HEK293 (cell line): ENCODE results near the gene CD55.

Experiments
- CTCF ChIA-PET: fragments of 350-600 bp; formaldehyde crosslinking; extraction: SDS; loops from one replicate; lab custom pipeline; 2021; ENCODE audit warnings: antibody characterized with exemption; lab: Yijun Ruan, JAX
- POLR2A ChIA-PET: fragments of 300-600 bp; formaldehyde crosslinking; extraction: SDS; loops from one replicate; lab custom pipeline; 2020; ENCODE audit warnings: antibody characterized with exemption, inconsistent platforms; lab: Yijun Ruan, JAX
- H3K27ac ChIP-seq: fragments of 200-500 bp; sonication (Bioruptor generic); 2 replicates; pipeline ENCODE4 v1.5.1; 2014; ENCODE audit warnings: low read depth, low read length, control low read depth, inconsistent platforms; ENCODE audit errors: extremely low read depth
- H3K36me3 ChIP-seq, 2 experiments: fragments of 200-500 bp in 1 of 2; sonication (Bioruptor generic) in 1 of 2; 1 replicate in 1 of 2; 2 replicates in 1 of 2; pipeline ENCODE4 v1.5.1; 2014 to 2017; ENCODE audit warnings: inconsistent platforms in 2 of 2, low read length in 2 of 2; ENCODE audit not compliant: control insufficient read depth in 2 of 2, insufficient read depth in 1 of 2
- H3K4me1 ChIP-seq: fragments of 200-500 bp; sonication (Bioruptor generic); 2 replicates; pipeline ENCODE4 v1.5.1; 2014; ENCODE audit warnings: mild to moderate bottlenecking, low read length, inconsistent platforms; ENCODE audit not compliant: control insufficient read depth, insufficient read depth
- H3K4me3 ChIP-seq: 2 replicates; pipeline ENCODE4 v1.5.1; 2011; ENCODE audit warnings: low read depth, mild to moderate bottlenecking, control low read depth, low read length, moderate library complexity
- H3K9me3 ChIP-seq: fragments of 200-500 bp; sonication (Bioruptor generic); 2 replicates; pipeline ENCODE4 v1.5.1; 2014; ENCODE audit warnings: low read depth, low read length, inconsistent platforms; ENCODE audit not compliant: control insufficient read depth, insufficient read depth
- BCL11A ChIP-seq: fragments of 450-650 bp; formaldehyde crosslinking; IDR thresholded peaks from 2 replicates; pipeline ENCODE4 v1.5.1; 2016; ENCODE audit warnings: low read depth, missing biosample characterization, missing genetic modification characterization
- BCL11B ChIP-seq: fragments of 450-650 bp; formaldehyde crosslinking; IDR thresholded peaks from 2 replicates; pipeline ENCODE4 v1.5.1; 2016; ENCODE audit warnings: low read depth, missing biosample characterization, missing genetic modification characterization
- BCL6B ChIP-seq: fragments of 450-650 bp; formaldehyde crosslinking; IDR thresholded peaks from 2 replicates; pipeline ENCODE4 v1.5.1; 2017; ENCODE audit warnings: missing biosample characterization, missing genetic modification characterization
- CTCF ChIP-seq: fragments of 450-650 bp; formaldehyde crosslinking; IDR thresholded peaks from 2 replicates; pipeline ENCODE4 v1.5.1; 2016; ENCODE audit warnings: missing biosample characterization, missing genetic modification characterization
- IKZF3 ChIP-seq: fragments of 450-650 bp; IDR thresholded peaks from 2 replicates; pipeline ENCODE4 v1.5.0; 2018; ENCODE audit warnings: missing biosample characterization, mild to moderate bottlenecking, missing genetic modification characterization, moderate library complexity
- KLF16 ChIP-seq: fragments of 450-650 bp; formaldehyde crosslinking; IDR thresholded peaks from 2 replicates; pipeline ENCODE4 v1.5.1; 2017; ENCODE audit warnings: missing biosample characterization, missing genetic modification characterization
- PRDM2 ChIP-seq: fragments of 450-650 bp; formaldehyde crosslinking; IDR thresholded peaks from 2 replicates; pipeline ENCODE4 v1.5.1; 2016; ENCODE audit warnings: missing biosample characterization, missing genetic modification characterization, borderline replicate concordance
- ZNF112 ChIP-seq: fragments of 450-650 bp; formaldehyde crosslinking; IDR thresholded peaks from 2 replicates; pipeline ENCODE4 v1.5.0; 2017; ENCODE audit warnings: missing biosample characterization, missing genetic modification characterization
- ZNF146 ChIP-seq: fragments of 450-650 bp; formaldehyde crosslinking; IDR thresholded peaks from 2 replicates; pipeline ENCODE4 v1.5.1; 2016; ENCODE audit warnings: missing biosample characterization, missing genetic modification characterization
- ZNF157 ChIP-seq: fragments of 450-650 bp; formaldehyde crosslinking; IDR thresholded peaks from 2 replicates; pipeline ENCODE4 v1.5.1; 2016; ENCODE audit warnings: missing biosample characterization, missing genetic modification characterization
- ZNF266 ChIP-seq: fragments of 450-650 bp; formaldehyde crosslinking; IDR thresholded peaks from 2 replicates; pipeline ENCODE4 v1.5.1; 2016; ENCODE audit warnings: missing biosample characterization, missing genetic modification characterization, low read depth
- ZNF280D ChIP-seq: fragments of 450-650 bp; formaldehyde crosslinking; IDR thresholded peaks from 2 replicates; pipeline ENCODE4 v1.5.1; 2016; ENCODE audit warnings: missing biosample characterization, missing genetic modification characterization
- ZNF341 ChIP-seq: fragments of 450-650 bp; formaldehyde crosslinking; IDR thresholded peaks from 2 replicates; pipeline ENCODE4; 2016; ENCODE audit warnings: low read depth, missing biosample characterization, missing genetic modification characterization
- ZNF423 ChIP-seq: fragments of 450-650 bp; formaldehyde crosslinking; IDR thresholded peaks from 2 replicates; pipeline ENCODE4 v1.5.1; 2016; ENCODE audit warnings: missing biosample characterization, missing genetic modification characterization
- ZNF48 ChIP-seq: fragments of 450-650 bp; formaldehyde crosslinking; IDR thresholded peaks from 2 replicates; pipeline ENCODE4 v1.5.1; 2016; ENCODE audit warnings: missing biosample characterization, missing genetic modification characterization
- ZNF670 ChIP-seq: fragments of 450-650 bp; formaldehyde crosslinking; IDR thresholded peaks from 2 replicates; pipeline ENCODE4 v1.5.1; 2016; ENCODE audit warnings: missing biosample characterization, missing genetic modification characterization, low read depth
- ZNF704 ChIP-seq: fragments of 450-650 bp; formaldehyde crosslinking; IDR thresholded peaks from 2 replicates; pipeline ENCODE4 v1.5.1; 2016; ENCODE audit warnings: missing biosample characterization, missing genetic modification characterization
- ZNF76 ChIP-seq: fragments of 450-650 bp; formaldehyde crosslinking; IDR thresholded peaks from 2 replicates; pipeline ENCODE4; 2016; ENCODE audit warnings: low read depth, missing biosample characterization, missing genetic modification characterization, borderline replicate concordance

CD55 gene

GRCh38 chr1:207393610-207394009 lies 72.1 kb downstream of the CD55 start (continued):
- TF ChIP-seq CTCF (no peak), ZNF266 (tag by site-specific recombination) (no peak), IKZF3 (tag by site-specific recombination) (no peak), PRDM2 (tag by site-specific recombination) (no peak)

GRCh38 chr1:207396168-207396746 lies 74.8 kb downstream of the CD55 start:
- CTCF ChIA-PET, result interaction anchor here (1.1 kb wide), 1 partner anchor 8 kb away, joined by 3 read pairs; no protein-coding TSS in a partner anchor
- H3K36me3 ChIP-seq, result no peaks in the 10 kb centered on the region
- no peaks in the 10 kb centered on the region for H3K4me1 ChIP-seq
- POLR2A ChIA-PET, result no interaction called here
- H3K9me3 ChIP-seq, result no peaks in the 10 kb centered on the region
- TF ChIP-seq BCL11A (tag by site-specific recombination) (no peak), ZNF704 (tag by site-specific recombination) (no peak), ZNF112 (no peak), ZNF146 (no peak), BCL6B (tag by site-specific recombination) (no peak), ZNF280D (tag by site-specific recombination) (no peak), BCL11B (tag by site-specific recombination) (no peak), ZNF76 (no peak), ZNF341 (tag by site-specific recombination) (no peak), ZNF157 (tag by site-specific recombination) (no peak), ZNF48 (no peak), KLF16 (tag by site-specific recombination) (no peak), ZNF423 (tag by site-specific recombination) (no peak), ZNF670 (no peak)
- no peak overlapping the region for H3K4me3 ChIP-seq
- no peak overlapping the region for H3K27ac ChIP-seq
